ENCODE measurements around the gene POC5. TPM values are rescaled to one million over a fixed set of nuclear protein-coding genes. Genes with fewer than 3 reads are reported as not detected.

Gene POC5
- total RNA-seq, 1 experiment from 2014 or later = 12.7 TPM

- Histone ChIP-seq H3K9me3 (peaks cover 3% of the 10 kb centered on the region; the same call in 1 of the 2 replicates), H3K27me3 (replicated peaks; ENCODE audit: control insufficient read depth, insufficient read depth, low read length) (no peaks in the 10 kb centered on the region), H3K36me3 (ENCODE audit: control insufficient read depth, insufficient read depth, low read length) (no peaks in the 10 kb centered on the region), H3K4me3 (ENCODE audit: low read depth, low read length) (no peak overlapping the region), H3K4me1 (no peaks in the 10 kb centered on the region)
- no peak for DNase-seq
- intact Hi-C loops (cut with micrococcal nuclease; ENCODE audit: unreplicated experiment) = no loop called here
- no peaks in the 10 kb centered on the region for H3K36me3 Mint-ChIP-seq (ENCODE audit: insufficient read depth, unreplicated experiment)
- TF ChIP-seq, protein P1, sequence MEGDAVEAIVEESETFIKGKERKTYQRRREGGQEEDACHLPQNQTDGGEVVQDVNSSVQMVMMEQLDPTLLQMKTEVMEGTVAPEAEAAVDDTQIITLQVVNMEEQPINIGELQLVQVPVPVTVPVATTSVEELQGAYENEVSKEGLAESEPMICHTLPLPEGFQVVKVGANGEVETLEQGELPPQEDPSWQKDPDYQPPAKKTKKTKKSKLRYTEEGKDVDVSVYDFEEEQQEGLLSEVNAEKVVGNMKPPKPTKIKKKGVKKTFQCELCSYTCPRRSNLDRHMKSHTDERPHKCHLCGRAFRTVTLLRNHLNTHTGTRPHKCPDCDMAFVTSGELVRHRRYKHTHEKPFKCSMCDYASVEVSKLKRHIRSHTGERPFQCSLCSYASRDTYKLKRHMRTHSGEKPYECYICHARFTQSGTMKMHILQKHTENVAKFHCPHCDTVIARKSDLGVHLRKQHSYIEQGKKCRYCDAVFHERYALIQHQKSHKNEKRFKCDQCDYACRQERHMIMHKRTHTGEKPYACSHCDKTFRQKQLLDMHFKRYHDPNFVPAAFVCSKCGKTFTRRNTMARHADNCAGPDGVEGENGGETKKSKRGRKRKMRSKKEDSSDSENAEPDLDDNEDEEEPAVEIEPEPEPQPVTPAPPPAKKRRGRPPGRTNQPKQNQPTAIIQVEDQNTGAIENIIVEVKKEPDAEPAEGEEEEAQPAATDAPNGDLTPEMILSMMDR (IDR thresholded peaks at IDR 0.05; ENCODE audit: insufficient read depth in 1 of 2, low read depth in 1 of 2, low read length in 1 of 2, severe bottlenecking in 1 of 2, unreplicated experiment in 1 of 2) = no peak
- H3K4me3 Mint-ChIP-seq (ENCODE audit: unreplicated experiment) = no peak overlapping the region
- peaks cover 8% of the 10 kb centered on the region for H3K27me3 Mint-ChIP-seq (ENCODE audit: insufficient read depth, unreplicated experiment)
- H3K9me3 Mint-ChIP-seq (ENCODE audit: unreplicated experiment) = no peaks in the 10 kb centered on the region
- H3K4me1 Mint-ChIP-seq (ENCODE audit: low read depth, unreplicated experiment) = no peaks in the 10 kb centered on the region
- ChIA-PET CTCF (no interaction called here), POLR2A (no interaction called here)
- H3K27ac Mint-ChIP-seq (ENCODE audit: unreplicated experiment) = no peak overlapping the region
- BruUV-seq (replicated peaks) = no TSS peak
These were observed 39.7 kb upstream of the POC5 start for GRCh38 chr5:75756981-75757380.

GRCh38 chr5:75756211-75756610 lies 39.0 kb upstream of the POC5 start:
- TF ChIP-seq, protein P1 (IDR thresholded peaks at IDR 0.05; ENCODE audit: insufficient read depth in 1 of 2, low read depth in 1 of 2, low read length in 1 of 2, severe bottlenecking in 1 of 2, unreplicated experiment in 1 of 2) = no peak
- Histone ChIP-seq H3K4me3 (ENCODE audit: low read depth, low read length) (no peak overlapping the region), H3K36me3 (ENCODE audit: control insufficient read depth, insufficient read depth, low read length) (no peaks in the 10 kb centered on the region), H3K9me3 (peaks cover 3% of the 10 kb centered on the region; the same call in 1 of the 2 replicates), H3K27me3 (replicated peaks; ENCODE audit: control insufficient read depth, insufficient read depth, low read length) (no peaks in the 10 kb centered on the region), H3K4me1 (no peaks in the 10 kb centered on the region)
- no TSS peak for BruUV-seq (replicated peaks)
- Mint-ChIP-seq H3K27me3 (ENCODE audit: insufficient read depth, unreplicated experiment) (peaks cover 12% of the 10 kb centered on the region), H3K4me3 (ENCODE audit: unreplicated experiment) (no peak overlapping the region), H3K9me3 (ENCODE audit: unreplicated experiment) (no peaks in the 10 kb centered on the region), H3K27ac (ENCODE audit: unreplicated experiment) (no peak overlapping the region), H3K36me3 (ENCODE audit: insufficient read depth, unreplicated experiment) (no peaks in the 10 kb centered on the region), H3K4me1 (ENCODE audit: low read depth, unreplicated experiment) (no peaks in the 10 kb centered on the region)
- ChIA-PET POLR2A (no interaction called here), CTCF (no interaction called here)
- DNase-seq = no peak
- intact Hi-C loops (cut with micrococcal nuclease; ENCODE audit: unreplicated experiment) = no loop called here

GRCh38 chr5:75753182-75753581 lies 35.9 kb upstream of the POC5 start:
- Histone ChIP-seq H3K4me1 (no peaks in the 10 kb centered on the region), H3K27me3 (replicated peaks; ENCODE audit: control insufficient read depth, insufficient read depth, low read length) (no peaks in the 10 kb centered on the region), H3K9me3 (peaks cover 3% of the 10 kb centered on the region; the same call in 1 of the 2 replicates), H3K4me3 (ENCODE audit: low read depth, low read length) (no peak overlapping the region), H3K36me3 (ENCODE audit: control insufficient read depth, insufficient read depth, low read length) (no peaks in the 10 kb centered on the region)
- ChIA-PET POLR2A (interaction anchor here (0.5 kb wide), 1 partner anchor 23 kb away, joined by 6 read pairs; no protein-coding TSS in a partner anchor), CTCF (no interaction called here)
- Mint-ChIP-seq H3K27me3 (ENCODE audit: insufficient read depth, unreplicated experiment) (peaks cover 21% of the 10 kb centered on the region), H3K4me3 (ENCODE audit: unreplicated experiment) (no peak overlapping the region), H3K4me1 (ENCODE audit: low read depth, unreplicated experiment) (no peaks in the 10 kb centered on the region), H3K9me3 (ENCODE audit: unreplicated experiment) (no peaks in the 10 kb centered on the region), H3K36me3 (ENCODE audit: insufficient read depth, unreplicated experiment) (no peaks in the 10 kb centered on the region), H3K27ac (ENCODE audit: unreplicated experiment) (no peak overlapping the region)
- BruUV-seq (replicated peaks) = no TSS peak
- TF ChIP-seq, protein P1 (IDR thresholded peaks at IDR 0.05; ENCODE audit: insufficient read depth in 1 of 2, low read depth in 1 of 2, low read length in 1 of 2, severe bottlenecking in 1 of 2, unreplicated experiment in 1 of 2) = no peak
- intact Hi-C loops (cut with micrococcal nuclease; ENCODE audit: unreplicated experiment) = no loop called here
- DNase-seq = no peak

Measured in Caco-2 (cell line).